OCI-LY3 (cell line): ENCODE measurements around the gene APBB1.

Experiments used
- H2AFZ ChIP-seq: fragments of 200-600, 300-600 bp; shearing (Covaris generic); 2 replicates; pipeline ENCODE4 v1.6.0; 2014; ENCODE audit warnings: antibody characterized with exemption, low read depth, low read length
- H3K27ac ChIP-seq: fragments of 200-600, 300-600 bp; sonication (generic); 2 replicates; pipeline ENCODE4 v1.5.1; 2014; ENCODE audit warnings: mild to moderate bottlenecking, low read length, moderate library complexity, mixed read lengths
- H3K27me3 ChIP-seq: fragments of 200-600, 300-600 bp; sonication (generic); 2 replicates; pipeline ENCODE4 v1.6.1; 2014; ENCODE audit warnings: low read depth, low read length, mixed read lengths
- H3K36me3 ChIP-seq: fragments of 200-600, 300-600 bp; sonication (generic); replicated peaks from 2 replicates; pipeline ENCODE3; 2014; ENCODE audit warnings: low read depth, low read length, mixed read lengths
- H3K4me1 ChIP-seq: fragments of 300-600, 200-600 bp; sonication (generic); 2 replicates; pipeline ENCODE4 v1.6.1; 2014; ENCODE audit warnings: low read length, mixed read lengths
- H3K4me2 ChIP-seq: fragments of 200-600, 300-600 bp; sonication (generic); 2 replicates; pipeline ENCODE4 v1.6.1; 2014; ENCODE audit warnings: low read length, mixed read lengths
- H3K4me3 ChIP-seq: fragments of 300-600, 200-600 bp; sonication (generic); 2 replicates; pipeline ENCODE4 v1.5.1; 2014; ENCODE audit warnings: antibody characterized with exemption, mild to moderate bottlenecking, low read length, moderate library complexity
- H3K79me2 ChIP-seq: fragments of 300-600, 200-600 bp; shearing (Covaris generic); 2 replicates; pipeline ENCODE4 v1.6.1; 2014; ENCODE audit warnings: mild to moderate bottlenecking, low read length, mixed read lengths
- H3K9ac ChIP-seq: fragments of 300-600, 200-600 bp; shearing (Covaris generic); 2 replicates; pipeline ENCODE4 v1.6.0; 2014; ENCODE audit warnings: mild to moderate bottlenecking, low read length, moderate library complexity
- H3K9me3 ChIP-seq: fragments of 200-600, 300-600 bp; shearing (Covaris generic); 2 replicates; pipeline ENCODE4 v1.6.1; 2014; ENCODE audit warnings: low read length, mixed read lengths; ENCODE audit not compliant: insufficient read depth
- H4K20me1 ChIP-seq: fragments of 200-600, 300-600 bp; sonication (generic); 2 replicates; pipeline ENCODE4 v1.6.1; 2016; ENCODE audit warnings: low read length, mixed read lengths; ENCODE audit not compliant: insufficient read depth
- EZH2phosphoT487 ChIP-seq: fragments of 200-600 bp; shearing (Covaris generic); IDR thresholded peaks from 2 replicates; pipeline ENCODE4 v1.6.1; 2018; ENCODE audit warnings: antibody characterized with exemption, mixed run types, low read depth
- TF ChIP-seq, protein P1 (sequence below): fragments of 200-600, 300-600 bp; sonication (generic); IDR thresholded peaks from 2 replicates; pipeline ENCODE4 v1.5.1; 2014; ENCODE audit warnings: antibody characterized with exemption, low read length, low read depth

Gene APBB1

DNA sequence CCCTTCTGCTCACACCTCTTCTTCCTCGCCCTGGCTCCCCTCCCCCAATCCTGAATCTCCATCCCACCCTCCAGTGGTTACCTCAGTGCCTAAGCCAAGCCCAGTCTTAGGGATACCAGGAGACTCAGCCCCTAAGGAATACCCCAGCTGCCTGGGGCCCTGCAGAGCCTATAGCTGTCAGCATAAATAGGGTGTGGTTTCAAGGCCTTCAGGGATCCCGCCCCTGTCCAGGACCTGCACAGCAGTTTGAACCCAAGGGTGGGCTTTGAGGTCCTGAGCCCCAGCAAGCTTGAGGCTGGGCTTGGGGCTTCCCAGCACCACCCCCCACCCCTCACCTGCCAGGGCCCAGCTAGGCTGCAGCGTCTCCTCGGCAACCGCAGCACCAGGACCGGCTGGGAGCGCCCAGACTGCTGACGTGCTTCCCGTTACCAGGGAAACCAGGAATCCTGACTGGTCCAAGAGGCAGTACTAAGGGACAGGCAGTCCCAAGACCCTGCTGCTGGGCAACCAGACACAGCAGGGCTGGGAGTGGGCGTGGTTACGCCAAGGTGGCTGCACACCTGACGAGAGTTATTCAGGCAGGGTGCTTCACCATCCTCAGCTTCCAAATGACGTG, 13.7 kb downstream of the APBB1 start:
- no peaks in the 10 kb centered on the region for H3K9me3 ChIP-seq
- H3K9ac ChIP-seq = no peak overlapping the region
- no peaks in the 10 kb centered on the region for H3K79me2 ChIP-seq
- H3K4me3 ChIP-seq = no peak overlapping the region
- no peak overlapping the region for H3K27ac ChIP-seq
- H3K27me3 ChIP-seq = no peaks in the 10 kb centered on the region
- peaks cover 28% of the 10 kb centered on the region for H3K4me1 ChIP-seq
- TF ChIP-seq EZH2phosphoT487 = no peak
- TF ChIP-seq, protein P1, sequence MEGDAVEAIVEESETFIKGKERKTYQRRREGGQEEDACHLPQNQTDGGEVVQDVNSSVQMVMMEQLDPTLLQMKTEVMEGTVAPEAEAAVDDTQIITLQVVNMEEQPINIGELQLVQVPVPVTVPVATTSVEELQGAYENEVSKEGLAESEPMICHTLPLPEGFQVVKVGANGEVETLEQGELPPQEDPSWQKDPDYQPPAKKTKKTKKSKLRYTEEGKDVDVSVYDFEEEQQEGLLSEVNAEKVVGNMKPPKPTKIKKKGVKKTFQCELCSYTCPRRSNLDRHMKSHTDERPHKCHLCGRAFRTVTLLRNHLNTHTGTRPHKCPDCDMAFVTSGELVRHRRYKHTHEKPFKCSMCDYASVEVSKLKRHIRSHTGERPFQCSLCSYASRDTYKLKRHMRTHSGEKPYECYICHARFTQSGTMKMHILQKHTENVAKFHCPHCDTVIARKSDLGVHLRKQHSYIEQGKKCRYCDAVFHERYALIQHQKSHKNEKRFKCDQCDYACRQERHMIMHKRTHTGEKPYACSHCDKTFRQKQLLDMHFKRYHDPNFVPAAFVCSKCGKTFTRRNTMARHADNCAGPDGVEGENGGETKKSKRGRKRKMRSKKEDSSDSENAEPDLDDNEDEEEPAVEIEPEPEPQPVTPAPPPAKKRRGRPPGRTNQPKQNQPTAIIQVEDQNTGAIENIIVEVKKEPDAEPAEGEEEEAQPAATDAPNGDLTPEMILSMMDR = no peak
- no peaks in the 10 kb centered on the region for H4K20me1 ChIP-seq
- no peak overlapping the region for H3K4me2 ChIP-seq
- H2AFZ ChIP-seq = no peak overlapping the region
- no peaks in the 10 kb centered on the region for H3K36me3 ChIP-seq

DNA sequence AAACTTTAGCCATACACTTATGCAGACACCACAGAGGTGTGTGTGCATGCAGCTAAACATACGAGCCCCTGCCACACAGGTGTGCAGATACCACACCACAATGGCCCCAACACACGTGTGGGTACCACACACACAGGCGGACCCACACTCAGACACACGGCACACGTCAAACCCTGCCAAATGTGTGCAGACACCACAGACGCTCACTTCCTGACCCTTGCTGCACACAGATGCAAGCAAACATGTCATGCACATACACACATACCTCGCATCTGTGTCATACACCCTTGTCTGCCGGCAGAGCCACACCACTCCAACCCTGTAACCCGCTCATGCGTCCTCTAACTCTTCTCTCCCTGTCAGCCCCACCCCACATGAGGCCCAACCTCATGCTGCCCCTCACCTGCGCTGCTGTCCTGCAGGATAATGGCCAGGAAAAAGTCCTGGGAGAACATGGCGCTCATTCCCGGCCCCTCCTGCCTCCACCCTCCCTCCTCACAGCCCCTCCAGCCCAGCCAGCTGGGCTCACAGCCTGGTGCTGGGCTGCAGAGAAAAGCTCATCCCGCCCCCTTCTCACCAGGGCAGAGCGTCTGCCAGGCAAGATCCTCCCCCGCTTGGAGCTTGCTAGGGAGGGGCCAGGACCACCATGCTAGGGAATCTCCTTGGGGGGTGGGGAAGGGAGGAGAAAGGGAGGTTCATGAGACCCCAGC, 14.4 kb downstream of the APBB1 start:
- Histone ChIP-seq H3K79me2 (no peaks in the 10 kb centered on the region), H3K4me3 (no peak overlapping the region), H3K27ac (no peak overlapping the region), H2AFZ (no peak overlapping the region), H3K36me3 (no peaks in the 10 kb centered on the region), H3K4me2 (no peak overlapping the region), H3K4me1 (peaks cover 28% of the 10 kb centered on the region), H3K27me3 (no peaks in the 10 kb centered on the region), H3K9ac (no peak overlapping the region), H3K9me3 (no peaks in the 10 kb centered on the region), H4K20me1 (no peaks in the 10 kb centered on the region)
- TF ChIP-seq, protein P1 = no peak
- TF ChIP-seq EZH2phosphoT487 = no peak

DNA sequence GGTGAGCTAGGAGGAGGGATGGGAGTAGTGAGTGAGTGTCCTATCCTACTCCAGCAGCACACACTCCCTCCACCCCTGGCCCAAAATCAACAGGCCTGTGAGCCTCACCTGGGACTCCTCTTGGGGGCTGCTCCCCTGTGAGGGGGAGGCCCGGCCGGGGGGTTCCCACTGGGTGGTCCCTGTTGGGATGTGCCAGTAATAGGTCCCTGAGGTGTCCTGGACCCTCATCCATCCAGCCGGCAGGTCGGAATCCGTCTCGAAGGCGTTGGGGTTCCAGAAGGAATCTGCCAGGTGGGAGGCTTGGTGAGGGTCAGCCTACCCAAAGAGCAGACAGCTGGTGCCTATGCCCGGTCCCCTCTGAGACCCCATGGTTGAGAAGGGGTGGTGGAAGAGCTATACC, 15.4 kb downstream of the APBB1 start:
- no peaks in the 10 kb centered on the region for H3K9me3 ChIP-seq
- H2AFZ ChIP-seq = no peak overlapping the region
- H4K20me1 ChIP-seq = no peaks in the 10 kb centered on the region
- TF ChIP-seq, protein P1 = no peak
- no peak for TF ChIP-seq EZH2phosphoT487
- H3K27ac ChIP-seq = no peak overlapping the region
- peak overlapping the region; percentile 92 for H3K4me2 ChIP-seq
- H3K27me3 ChIP-seq = no peaks in the 10 kb centered on the region
- no peaks in the 10 kb centered on the region for H3K36me3 ChIP-seq
- H3K4me3 ChIP-seq = no peak overlapping the region
- no peaks in the 10 kb centered on the region for H3K79me2 ChIP-seq
- peaks cover 28% of the 10 kb centered on the region for H3K4me1 ChIP-seq
- H3K9ac ChIP-seq = no peak overlapping the region

DNA sequence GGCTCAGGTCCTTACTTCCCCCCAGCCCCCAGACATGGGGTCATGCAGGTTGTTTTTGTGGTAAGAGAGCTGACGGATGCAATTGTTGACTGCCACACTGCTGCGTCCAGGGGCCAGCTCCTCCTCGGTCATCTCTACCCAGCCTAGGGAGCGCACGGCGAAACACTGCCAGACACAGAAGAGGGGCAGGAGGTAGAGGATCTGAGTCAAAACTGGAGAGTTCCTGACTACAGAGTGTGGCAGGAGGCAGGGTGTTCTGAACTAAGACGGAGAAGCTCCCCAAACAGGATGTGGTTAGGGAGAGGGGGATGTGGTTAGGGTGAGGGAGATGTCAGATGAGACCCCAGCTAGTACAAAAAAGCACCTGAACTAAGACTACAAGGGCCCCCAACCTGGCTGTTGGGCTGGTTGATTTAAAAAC, 16.3 kb downstream of the APBB1 start:
- no peaks in the 10 kb centered on the region for H3K36me3 ChIP-seq
- H3K4me1 ChIP-seq = peaks cover 28% of the 10 kb centered on the region
- H3K9ac ChIP-seq = peak overlapping the region; percentile 49
- no peaks in the 10 kb centered on the region for H3K79me2 ChIP-seq
- no peaks in the 10 kb centered on the region for H3K9me3 ChIP-seq
- H3K4me3 ChIP-seq = peak overlapping the region; percentile 68
- H3K27ac ChIP-seq = peak overlapping the region; percentile 54
- no peaks in the 10 kb centered on the region for H3K27me3 ChIP-seq
- TF ChIP-seq, protein P1 = no peak
- TF ChIP-seq EZH2phosphoT487 = no peak
- peak overlapping the region; percentile 92 for H3K4me2 ChIP-seq
- H4K20me1 ChIP-seq = no peaks in the 10 kb centered on the region
- H2AFZ ChIP-seq = 0 out of 2 replicates have a peak overlapping the region, but pooled peaks have one; percentile 25
